HG02885 (cell line): ENCODE results near the gene TAX1BP1.
"Not testable (repeated sequence)": the region's sequence is repeated elsewhere in the genome, so short reads cannot be mapped to it uniquely, and the experiment has no call there.

Experiments used
- ATAC-seq: cut with Tn5 transposase; IDR thresholded peaks from one replicate; pipeline ENCODE4 v1.9.1; 2021; ENCODE audit warnings: mild to moderate bottlenecking; ENCODE audit not compliant: unreplicated experiment, poor library complexity

The TAX1BP1 gene

DNA sequence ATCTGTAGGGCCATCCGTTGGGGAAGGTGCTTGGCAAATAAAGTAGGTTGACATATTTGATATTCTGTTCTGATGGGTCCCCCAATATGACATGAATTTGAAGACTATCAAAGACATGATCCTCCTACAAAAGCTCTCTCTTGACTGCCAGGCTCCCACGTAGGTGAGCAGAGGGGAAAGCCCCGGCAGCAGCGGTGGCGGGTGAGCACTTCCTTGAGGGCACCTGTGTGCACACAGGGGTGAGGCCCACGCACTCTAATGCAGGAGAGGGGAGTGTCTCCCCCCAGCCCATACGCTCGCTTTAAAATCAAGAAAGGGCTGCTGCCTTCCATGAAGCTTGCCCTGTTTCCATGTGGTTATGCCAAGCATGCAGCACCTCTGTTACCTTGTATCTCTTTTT lies 100.4 kb downstream of the TAX1BP1 start:
- ATAC-seq = no peak

DNA sequence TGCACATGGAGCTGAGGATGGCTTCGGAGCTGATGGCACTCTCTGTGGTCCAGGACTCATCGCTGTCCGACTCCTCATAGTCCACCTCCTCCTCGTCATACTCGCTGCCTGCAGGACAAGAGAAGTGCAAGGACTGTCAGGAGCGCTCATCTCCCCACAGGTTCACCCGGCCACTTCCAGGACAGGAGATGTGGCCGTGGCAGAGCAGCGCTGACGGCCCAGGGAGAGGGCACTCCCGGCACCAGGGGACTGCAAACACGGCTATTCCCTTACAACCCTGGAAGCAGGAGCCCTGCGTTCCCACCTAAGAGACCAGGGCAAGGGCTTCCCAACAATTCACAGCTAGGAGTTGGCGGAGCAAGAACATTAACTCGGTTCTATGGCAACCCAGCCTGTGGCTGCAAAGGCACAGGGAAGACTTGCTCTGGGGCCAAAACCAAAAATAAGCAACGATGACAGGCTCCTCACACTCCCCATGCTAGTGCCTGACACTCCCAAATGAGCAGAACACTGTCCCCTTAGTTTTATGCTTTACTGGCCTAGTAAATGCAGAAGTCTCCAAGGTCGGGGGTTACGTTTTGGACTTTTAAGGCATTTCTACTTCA lies 100.9 kb downstream of the TAX1BP1 start:
- no peak for ATAC-seq

DNA sequence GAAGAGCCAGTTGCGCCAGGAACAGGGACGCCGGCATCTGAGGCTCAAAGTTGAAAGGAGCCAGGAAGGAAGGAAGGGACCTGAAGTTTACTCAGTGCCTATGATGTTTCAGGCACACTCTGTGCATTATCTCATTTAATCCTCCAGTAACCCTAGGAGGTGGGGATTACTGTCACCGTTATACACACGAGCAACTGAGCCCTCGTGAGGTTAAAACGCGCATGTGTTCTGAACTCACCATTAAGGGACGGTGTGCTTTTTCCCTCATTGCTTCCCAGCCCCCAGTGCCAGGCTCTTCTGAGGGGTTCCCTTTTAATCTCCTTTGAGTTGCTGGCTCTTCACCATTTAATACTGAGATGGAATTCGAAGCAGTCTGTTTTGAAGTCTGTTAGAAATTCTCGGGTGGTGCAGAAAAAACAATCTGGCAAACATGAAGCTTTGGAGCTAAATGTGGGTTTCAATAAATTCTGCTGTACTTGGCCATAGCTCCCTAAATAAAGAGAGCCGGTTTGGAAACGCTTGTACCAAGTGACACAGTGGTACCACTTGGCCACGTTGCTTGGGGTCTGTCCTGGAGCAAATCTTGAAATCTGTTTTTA lies 102.2 kb downstream of the TAX1BP1 start:
- ATAC-seq = no peak

DNA sequence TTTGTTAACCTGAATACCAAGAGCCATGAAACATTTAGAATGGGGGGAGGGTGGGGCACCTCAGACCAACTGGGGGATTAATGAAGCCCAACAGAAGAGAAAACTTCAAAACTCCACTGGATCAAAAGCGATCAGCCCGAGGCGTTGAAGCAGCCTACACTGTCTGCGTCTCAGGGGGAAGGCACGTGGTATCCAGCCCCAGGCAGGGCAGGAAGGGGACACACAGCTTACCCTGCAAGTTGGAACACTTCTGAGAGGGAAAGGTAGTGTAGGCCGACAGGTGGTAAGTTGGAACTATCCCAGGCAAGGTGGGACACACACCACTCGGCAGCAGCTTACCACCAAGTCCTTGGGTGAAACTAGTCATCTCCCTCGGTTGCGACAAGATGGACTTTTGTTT lies 102.9 kb downstream of the TAX1BP1 start:
- ATAC-seq = no peak

DNA sequence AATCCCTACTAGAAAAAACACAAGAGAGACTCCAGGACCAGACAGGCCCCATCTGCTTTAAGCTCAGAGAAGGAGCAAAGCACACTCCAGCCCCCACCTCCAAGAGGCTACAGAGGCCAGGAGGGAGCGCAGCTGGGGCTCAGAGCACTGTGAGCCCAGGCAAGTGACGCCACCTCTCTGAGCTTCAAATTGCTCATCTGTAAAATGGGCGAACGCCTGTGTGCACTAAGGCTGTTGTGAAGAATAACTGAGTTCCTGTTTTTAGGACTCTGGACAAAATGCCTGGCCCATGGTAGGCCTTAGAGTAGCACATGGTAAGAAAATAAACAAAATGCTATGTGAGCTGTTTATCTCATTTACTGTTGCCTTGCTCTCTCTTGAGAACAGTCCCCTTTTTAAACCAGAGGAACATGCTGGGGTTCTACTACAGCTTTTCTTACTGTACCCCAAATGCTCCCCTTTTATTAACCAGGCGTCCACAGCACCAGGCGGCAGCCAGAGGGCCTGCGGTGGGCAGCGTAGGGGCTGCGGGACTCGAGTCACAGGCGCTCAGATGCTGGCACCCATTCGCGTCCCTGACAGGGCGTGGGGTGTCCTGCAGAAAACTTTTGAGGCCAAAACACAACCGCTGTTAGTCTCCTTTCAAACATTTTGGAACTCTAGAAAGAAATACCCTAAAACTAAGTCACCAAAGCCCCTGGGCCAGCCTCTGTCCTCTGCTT lies 103.8 kb downstream of the TAX1BP1 start:
- no peak for ATAC-seq

DNA sequence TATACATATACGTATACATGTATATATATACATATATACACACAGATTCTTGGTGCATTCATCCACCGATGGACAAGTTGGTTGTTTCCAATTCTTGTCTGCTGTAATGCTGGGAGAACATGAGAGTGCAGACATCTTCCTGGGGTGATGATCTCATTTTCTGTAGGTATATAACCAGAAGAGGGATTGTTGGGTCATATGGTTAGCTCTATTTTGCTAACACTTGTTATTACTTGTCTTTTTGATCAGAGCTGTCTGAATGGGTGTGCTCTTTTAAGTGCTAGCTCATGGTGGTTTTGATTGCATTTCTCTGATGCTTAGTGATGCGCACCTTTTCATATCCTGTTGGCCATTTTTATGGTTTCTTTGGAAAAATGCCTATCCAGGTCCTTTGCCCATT lies 106.4 kb downstream of the TAX1BP1 start:
- ATAC-seq = no peak

DNA sequence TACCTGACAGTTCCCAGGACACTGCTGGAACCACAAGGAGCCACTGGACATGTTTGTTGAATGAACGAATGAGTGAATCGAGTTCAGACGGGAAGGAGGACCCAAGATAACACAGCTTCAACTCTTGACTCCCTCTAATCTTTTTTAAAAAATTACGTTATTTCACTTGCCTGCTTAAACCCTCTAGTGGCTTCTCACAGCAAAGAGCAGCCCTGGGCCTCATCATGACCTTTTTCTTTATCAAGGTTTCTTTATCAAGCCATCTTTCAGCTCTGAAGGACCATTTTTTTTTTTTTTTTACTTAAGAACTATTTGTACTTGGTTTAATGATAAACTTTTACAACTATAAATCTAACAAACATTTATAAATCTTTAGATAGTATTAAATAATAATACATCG lies 110.6 kb downstream of the TAX1BP1 start:
- ATAC-seq = no peak

- not testable (repeated sequence) for ATAC-seq
Measured at GRCh38 chr7:27856703-27857485, 116.9 kb downstream of the TAX1BP1 start.

- no peak for ATAC-seq
Measured at GRCh38 chr7:27860800-27861199, 120.8 kb downstream of the TAX1BP1 start.

DNA sequence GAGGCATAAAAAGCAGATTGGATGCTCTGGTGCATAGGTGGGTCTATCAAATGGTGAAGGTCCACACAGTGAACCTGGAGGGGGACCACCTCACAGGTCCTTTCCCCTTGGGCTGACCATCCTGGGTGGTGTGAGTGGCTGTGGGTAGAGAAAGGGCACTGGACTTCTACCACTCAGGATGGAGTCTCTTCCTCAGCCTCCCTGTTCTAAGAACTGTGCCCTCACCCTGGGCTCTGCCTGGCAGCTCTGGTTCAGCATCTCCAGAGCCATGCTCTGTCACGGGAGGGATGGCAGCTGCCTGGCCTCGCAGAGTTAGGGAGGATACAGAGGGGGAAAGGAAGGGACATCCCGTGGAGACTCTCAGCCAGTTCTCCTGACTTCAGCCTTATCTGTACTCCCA lies 121.8 kb downstream of the TAX1BP1 start:
- no peak for ATAC-seq

DNA sequence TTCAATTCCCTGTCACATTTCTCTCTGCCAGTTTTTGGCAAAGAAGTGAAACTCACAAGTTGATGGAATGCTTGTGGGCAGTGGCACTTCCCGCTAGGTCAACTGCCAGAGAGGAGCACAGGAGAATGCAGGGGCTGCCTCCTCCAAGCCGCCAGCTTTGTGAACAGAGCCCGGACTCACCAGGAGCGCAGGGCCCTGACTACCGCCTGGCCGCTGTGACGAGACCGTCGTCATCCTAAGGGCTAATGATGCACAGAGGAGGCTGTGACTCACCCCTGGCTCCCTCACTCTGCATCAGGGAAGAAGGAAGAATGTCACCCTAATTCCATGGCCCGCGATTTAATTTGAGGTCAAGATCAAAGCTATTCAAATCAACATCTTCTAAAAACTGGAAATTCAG lies 123.9 kb downstream of the TAX1BP1 start:
- ATAC-seq = no peak

DNA sequence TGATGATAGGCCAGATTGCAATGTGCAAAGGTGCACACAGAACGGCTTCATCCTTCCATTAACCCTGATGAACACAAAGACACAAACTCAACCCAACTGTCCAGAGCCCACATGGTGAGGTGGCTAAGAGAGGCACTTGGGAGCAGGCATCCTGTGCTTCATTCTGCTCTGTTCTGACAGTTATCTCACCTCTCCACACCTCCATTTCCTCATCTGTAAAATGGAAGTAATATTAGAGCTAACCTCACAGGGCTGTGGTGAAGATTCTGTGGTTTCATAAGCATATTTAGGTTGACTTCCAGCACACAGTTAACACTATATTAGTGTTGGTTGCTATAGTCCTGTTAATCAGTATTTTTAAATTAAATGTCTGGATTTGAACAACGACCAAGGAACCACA lies 126.3 kb downstream of the TAX1BP1 start:
- no peak for ATAC-seq

GRCh38 chr7:27866828-27867672 lies 127.1 kb downstream of the TAX1BP1 start:
- no peak for ATAC-seq

DNA sequence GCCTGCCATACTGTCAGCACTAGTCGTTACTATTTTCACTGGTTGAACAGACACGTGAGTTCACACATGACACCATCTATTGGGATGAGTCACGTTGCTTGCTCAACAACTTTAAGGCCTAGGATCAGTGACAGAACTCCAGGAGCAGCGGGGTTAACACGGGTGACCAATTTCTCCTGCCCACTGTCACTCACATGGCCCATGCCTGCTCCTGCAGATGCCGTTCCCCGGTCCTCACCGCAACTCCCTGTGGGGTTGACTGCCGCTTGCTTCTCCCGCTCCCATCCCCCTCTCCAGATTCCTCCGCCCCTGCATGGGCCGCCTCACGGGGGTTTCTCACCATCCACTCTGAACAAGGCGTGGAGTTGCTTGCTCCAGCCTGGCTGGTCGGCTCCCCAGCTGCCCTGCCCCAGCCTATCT lies 128.2 kb downstream of the TAX1BP1 start:
- ATAC-seq = no peak

GRCh38 chr7:27869056-27869455 lies 129.1 kb downstream of the TAX1BP1 start:
- ATAC-seq = no peak

GRCh38 chr7:27870595-27870994 lies 130.6 kb downstream of the TAX1BP1 start:
- ATAC-seq = no peak

GRCh38 chr7:27871086-27871485 lies 131.1 kb downstream of the TAX1BP1 start:
- ATAC-seq = no peak

DNA sequence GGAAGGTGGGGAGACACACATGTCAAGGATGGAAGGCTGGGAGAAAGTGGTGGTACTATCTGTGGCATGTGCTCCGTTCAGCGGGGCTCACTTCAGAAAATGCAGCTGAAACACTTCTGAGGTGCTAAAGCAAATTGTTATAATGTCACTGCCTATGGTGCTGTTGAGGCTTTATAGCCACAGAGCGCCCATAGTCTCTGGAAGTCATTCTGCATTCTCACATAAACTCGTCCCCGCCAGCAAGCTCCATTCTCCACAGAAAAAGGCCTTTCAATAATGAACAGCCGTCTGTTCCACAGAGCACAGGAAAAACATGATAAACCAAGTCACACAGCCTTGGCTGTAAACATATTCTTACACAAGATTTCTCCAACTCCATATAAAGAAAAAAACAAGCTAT lies 131.9 kb downstream of the TAX1BP1 start:
- ATAC-seq = no peak

DNA sequence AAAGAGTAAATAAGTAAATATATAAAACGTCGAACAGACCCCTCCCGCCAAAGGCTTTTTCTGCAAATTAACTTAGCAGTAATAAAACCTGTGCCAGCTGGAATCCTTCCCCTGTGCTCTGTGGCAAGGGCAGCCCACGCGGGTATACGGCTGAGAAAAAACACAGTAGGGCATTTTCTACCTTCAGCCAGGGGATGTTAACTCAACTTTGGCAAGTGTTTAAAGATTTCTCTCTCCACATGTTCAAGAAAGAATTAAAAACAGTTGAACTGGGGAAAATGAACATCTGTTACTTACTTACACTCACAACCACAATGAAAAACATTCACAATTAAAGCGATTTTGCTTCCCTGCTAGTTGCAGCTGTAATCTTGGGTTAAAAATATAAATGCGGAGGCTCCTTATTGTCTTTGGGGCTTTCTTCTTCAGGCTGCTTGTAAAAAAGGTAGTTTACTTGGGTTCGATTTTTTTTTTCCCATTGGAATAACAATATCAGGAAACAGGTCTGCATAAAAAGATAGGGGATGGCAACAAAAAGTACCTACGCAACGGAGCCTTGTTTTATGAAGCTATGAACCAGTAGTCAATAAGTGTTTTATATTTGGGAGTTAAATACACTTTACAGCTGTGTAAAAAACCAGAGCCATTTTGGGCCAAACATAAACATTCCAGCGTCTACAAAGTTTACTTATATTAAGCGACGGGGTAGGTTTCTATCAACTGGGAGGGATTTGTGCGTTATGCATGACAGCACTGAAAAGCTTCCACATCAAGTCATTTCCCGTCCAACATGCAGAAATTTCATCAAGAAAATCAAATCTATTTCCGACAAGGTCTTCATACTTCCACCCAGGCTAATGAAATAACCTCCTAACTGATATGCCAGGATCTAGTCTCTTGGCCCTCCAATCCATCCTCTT lies 132.7 kb downstream of the TAX1BP1 start:
- no peak for ATAC-seq
